Myocyte (in vitro differentiated cells): ENCODE data around the gene STK32B. TPM values are rescaled to one million over a fixed set of nuclear protein-coding genes. Genes with fewer than 3 reads are reported as not detected.
A peak's percentile ranks its signal among the peaks of the same experiment; 100 is the strongest.
"Not testable (repeated sequence)": the region's sequence is repeated elsewhere in the genome, so short reads cannot be mapped to it uniquely, and the experiment has no call there.

Source experiments
- DNase-seq: peaks from one replicate; pipeline ENCODE4 v3.0.0-alpha.2; 2012; ENCODE audit warnings: low read depth
- total RNA-seq: library from RNA; depleted of rRNA; stranded (reverse); fragments of >200 nt; gene quantifications from 2 replicates; pipeline ENCODE4 v1.2.3, GENCODE V29; 2014

STK32B gene
- total RNA-seq, 1 donor from 2014 or later: 0.29 TPM

DNA sequence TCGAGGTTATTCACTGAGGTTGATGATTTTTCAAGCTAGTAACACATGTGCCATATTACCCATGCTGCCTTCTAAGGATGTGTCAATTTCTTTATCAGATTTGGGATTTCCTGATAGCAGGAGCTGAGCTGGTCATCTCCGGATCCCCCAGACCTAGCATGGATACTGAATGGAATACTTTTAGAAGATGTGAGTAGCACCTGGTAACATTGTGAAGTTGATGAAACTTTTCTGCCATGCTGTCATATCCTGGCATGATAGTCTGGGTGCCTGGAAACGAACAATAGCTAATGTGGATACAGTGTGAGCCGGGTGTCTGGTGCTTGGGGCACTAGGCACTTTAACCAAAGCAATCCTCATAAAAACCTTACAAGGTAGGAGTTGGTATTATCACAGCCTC lies 21.1 kb upstream of the STK32B start:
- no peak for DNase-seq

DNA sequence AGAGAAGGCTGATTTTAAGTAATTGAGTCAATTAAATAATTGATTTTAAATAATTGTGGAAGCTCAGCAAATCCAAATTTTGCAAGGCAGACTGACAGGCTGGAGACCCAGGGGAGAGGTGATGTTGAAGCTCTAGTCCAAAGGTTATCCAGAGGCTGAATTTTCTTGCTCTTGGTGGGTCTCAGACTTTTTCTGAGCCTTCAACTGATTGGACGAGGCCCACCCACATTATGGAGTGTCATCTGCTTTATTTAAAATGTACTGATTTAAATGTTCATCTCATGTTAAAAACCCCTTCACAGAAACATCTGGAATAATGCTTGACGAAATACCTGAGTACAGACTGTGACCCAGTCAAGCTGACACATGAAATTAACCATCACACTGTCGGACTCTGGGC lies 20.4 kb upstream of the STK32B start:
- no peak for DNase-seq

DNA sequence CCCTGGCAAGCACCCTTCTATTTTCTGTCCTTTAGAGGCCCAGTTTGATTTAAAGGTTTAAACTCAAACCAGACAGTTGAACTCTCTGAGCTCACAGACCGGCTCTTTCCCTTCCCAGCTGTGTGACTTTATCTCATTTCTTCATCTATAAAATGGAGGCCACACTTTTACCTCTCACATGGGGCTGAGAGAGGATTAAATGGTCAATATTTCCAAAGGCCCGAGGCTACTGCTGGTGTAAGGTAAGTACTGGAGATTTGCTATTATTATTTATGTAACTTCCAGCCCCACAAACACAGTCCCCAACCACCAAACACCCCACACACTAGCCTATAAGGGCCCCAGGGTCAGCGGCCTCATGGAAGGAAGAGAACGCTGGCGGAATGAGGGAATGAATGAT lies 18.5 kb upstream of the STK32B start:
- DNase-seq: no peak

DNA sequence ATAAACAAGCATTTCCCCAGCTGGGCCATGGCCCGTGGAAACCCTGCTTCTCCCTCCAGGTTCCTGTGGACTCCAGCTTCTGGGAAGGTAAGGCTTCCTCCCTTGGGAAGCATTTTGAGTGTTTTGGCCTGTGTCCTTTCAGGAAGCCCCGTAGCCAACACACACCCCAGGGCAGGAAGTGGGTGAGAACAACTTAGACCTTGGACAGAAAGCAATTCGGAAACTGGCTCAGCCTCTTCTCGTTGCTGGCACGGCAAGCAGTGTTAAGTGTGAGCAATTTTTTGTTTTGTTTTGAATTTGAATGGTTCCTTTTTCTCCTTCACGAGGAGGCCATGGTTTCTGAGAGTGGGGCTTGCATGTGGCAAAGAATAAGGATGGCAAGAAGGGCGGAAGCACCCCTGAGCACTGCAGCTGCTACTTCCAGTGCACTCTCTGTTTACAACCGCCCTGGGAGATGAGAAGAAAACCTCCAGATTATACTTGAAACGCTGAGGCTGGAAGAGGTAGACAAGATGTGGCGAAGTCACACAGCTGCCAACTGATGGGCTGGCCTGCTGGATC lies 17.9 kb upstream of the STK32B start:
- DNase-seq: no peak

DNA sequence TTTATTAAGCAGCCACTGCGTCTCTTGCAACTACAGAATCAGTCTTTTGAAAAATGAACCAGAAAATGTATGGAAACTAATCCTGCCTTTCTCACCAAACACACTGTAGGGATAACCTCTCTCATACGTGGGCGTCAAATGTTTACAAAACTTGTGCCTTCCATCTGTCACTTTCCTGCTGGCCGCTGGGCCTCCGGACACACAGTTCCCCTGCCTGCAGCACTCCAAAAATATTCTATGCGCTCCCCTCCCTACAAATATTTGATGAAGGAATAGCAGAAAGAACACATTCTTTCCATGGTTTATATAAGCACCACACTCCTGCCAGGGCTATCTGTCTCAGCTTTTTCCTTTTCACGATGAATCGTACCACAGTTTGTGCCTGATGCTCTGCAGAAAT lies 17.1 kb upstream of the STK32B start:
- no peak for DNase-seq

DNA sequence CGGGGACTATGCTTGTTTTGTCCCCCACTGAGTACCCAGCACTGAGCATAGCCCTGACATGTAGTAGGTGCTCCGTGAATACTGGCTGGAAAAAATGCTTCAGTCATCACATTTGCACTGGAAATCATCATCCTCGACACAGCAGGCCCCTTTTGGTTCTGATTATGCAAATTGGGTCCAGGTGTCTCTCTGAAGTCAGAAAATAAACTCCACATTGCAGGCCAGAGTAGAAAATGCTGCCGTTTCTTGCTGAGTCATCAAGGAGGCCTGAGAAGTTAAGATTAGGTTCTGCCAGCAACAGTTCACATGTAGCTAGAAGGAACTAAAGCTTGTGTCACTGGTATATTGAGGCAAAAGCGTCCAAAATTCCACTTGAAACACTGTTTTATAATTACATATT lies 15.0 kb upstream of the STK32B start:
- DNase-seq: no peak

DNA sequence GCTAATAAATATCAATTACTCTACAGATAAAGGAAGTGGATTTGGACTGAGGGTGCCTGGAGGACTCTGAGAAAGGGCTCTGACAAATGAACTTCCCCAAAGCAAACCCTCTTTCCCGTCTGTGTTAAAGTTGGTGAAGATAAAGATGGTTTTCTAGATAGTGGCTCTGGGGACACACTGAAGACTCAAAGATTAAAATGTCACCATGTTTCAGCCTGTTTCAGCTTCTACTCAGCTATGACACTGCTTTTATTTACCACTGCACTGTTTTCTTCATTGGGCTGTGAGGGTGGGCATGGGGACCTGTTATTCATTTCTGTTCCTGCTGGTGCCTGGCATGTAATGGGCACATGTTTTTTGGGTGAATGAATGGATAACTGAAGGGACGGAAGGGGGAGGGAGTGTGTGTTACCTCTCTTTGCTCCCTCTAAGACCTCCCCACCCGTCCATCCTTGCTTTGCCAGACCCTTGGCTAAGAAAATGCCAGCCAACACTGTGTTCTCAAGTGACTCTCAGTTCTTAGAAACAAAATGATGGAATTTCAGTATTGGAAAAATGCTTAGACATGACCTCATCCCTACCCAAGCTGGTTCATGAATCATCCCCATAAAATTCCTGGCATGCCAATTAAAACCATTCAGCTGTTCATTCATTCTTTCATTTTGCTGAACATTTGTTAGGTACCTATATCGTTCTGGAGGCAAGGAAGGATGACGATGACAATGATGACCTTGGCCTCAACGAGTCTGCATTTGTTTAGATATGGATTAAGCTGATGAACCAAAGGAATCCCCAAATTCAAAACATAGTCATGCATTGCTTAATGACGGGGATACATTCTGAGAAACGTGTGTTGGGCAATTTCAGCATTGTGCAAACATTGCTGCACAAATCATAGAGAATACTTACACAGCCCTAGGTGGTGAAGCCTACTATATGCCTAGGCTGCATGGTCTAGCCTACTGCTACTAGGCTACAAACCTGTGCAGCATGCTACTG lies 13.4 kb upstream of the STK32B start:
- DNase-seq: peak; percentile 75

DNA sequence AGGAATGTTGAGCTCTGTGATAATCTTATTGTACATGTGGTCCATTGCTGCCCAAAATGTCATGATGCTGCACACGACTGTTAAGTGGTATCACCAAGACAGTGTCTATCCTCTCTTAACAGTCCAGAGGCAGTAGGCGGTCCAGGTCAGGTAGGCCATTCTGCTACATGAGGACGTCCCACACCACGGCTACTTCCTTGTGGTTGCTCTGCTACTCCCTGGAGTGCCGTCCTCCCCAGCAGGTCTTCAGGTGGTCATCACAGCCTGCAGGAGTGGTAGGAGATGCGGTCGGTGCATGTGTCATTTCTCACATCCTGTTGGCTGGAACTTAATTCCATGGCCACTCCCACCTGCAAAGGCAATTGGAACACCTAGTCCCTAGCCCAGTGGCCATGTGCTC lies 11.5 kb upstream of the STK32B start:
- no peak for DNase-seq

DNA sequence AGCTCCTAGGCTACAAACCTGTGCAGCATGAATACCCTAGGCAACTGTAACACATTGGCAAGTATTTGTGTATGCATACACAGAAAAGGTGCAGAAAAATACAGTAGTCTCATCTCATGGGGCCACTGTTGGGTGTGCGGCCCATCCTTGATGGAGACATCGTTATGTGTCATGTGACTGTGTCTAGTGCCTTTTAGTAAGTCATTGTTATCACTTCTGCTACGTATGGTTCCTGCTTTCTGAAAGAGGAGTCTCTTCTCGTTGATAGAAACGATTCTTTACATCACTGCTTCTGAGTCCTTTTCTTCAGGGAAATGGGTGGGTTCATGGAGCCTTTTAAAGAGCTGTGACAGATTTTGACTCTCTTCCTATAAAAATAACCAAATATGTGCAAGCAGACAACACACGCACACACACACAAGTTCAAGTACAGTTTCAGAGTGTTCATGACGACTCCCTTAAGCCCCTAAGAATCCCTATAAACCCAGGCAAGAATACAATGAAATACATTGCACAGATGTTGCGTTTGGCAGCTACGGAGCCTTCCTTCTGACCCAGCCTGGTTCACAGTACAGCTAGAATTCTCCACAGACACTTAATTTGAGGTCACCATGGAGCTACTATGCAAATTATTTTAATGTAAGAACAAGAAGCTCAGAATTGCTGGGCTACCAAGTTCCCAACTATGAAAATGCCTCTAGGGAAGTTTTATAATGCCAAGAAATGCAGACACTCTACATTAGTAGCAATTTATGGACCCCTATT lies 10.2 kb upstream of the STK32B start:
- DNase-seq: no peak

DNA sequence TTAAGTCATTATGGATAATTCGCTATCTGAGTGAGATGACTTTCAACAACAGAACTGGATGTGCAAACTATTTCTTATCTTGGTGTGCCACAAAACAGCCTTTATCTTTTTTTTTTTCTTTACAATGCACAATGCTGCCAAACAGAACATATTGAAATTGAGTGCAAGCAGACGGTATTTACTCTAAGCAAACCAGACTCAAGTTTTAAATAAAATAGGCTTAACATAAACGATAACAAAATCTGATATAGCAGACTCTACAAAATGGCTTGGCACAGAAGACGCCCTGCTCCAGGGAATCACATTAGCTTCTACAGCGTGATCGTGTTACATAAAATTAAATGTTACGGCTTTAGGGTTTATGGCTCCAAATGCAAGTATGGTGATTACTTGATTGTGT lies 9.6 kb upstream of the STK32B start:
- DNase-seq: no peak

DNA sequence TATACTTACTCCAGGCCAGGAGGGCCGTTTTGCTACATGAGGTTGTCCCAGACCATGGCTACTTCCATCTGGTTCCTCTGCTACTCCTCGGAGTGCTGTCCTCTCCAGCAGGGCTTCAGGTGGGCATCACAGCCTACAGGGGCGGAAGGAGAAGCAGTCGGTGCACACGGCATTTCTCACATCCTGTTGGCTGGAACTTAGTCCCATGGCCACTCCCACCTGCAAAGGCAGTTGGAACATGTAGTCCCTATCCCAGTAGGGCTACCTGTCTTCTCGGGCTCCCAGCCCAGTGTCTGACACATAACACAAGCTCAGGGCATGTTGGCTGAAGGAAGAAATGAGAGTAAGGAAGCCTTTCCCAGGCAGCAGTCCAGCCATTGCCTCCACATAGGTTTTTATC lies 7.7 kb upstream of the STK32B start:
- no peak for DNase-seq

DNA sequence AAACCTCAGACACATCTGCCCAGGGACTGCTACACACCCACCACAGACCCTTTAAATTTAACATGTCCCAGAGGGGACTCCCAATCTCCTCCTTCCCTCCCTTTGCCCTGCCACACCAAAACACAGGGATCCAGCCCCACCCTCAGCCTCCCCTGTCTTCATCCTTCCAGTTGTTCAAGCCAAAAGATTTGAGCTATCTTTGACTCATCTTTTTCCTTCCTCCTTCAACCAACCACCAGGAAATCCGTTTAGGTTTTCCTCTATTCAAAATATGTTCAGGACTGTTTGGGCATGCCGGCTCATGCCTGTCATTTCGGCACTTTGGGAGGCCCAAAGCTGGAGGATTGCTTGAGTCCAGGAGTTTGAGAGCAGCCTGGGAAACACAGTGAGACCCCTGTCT lies 6.9 kb upstream of the STK32B start:
- no peak for DNase-seq

DNA sequence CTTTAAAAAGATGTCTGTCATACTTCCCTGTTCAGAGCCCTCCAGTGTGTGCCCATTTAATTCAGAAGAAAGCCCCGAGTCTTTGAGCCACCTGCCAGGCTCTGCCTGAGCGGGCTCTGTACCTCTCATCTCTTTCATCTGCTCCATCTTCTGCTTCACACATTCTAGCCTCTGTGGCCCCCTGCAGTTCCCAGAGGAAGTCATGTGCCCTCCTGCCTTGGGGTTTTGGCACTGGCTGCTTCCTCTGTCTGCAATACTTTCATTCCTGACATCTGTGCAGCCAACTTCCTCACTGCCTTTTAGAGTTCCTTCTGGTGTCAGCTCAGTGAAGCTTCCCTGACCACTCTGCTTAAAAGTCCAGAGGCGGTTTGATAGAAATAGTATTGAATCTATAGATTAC lies 6.2 kb upstream of the STK32B start:
- DNase-seq: no peak

DNA sequence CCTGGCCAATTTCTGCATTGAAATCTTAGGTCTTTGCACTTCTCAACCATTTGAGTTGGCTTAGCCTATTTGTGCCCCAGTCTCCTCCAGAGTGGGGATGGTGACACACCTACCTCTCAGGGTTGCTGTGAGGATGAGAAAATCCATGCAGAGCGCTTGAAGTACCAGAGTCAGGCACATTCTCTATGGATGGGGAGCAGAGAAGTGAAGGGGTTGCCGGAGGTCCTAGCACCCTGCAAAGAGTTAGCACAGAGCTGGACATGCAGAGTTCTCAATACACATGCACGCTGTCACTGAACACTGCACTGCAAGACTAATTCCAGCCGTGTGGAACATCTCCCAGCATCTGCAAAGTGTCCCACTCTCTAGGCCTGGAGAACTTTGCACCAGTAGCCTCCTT lies 2.6 kb upstream of the STK32B start:
- no peak for DNase-seq

DNA sequence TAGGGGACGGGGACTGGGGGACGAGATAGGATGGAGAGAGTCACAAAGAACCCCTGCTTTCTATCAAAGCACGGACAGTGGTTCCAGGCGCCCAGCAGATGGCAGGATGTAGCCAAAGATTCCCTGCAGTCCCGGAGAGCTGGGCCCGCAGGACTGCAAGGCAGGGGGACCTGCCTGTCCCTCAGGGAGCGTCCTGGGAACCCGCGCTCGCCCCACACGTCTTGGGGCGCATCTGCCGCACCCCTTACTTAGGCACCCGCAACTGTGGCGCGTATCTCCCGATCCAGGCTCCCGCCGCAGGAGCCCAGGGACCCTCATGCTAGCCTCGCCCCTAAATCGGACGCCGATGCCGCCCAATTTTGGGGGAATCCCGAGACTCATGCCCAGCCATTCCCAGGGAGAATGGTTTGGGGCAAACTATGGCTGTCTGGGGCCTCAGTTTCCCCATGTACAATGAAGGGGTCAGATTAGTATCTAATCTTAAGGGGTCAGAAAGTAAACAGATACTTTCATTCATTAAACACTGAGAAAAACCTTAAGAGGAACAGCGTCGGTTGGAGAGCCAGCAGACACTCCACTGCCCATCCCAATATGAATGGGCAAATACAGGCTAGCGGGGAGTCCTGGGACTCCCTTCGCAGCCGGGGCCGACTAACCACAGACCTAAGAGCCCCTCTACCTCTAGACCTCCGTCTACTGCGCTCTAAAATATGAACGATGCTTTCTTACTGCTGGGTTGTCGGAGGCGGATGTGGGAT lies 581 bp upstream of the STK32B start:
- peak; percentile 78 for DNase-seq

DNA sequence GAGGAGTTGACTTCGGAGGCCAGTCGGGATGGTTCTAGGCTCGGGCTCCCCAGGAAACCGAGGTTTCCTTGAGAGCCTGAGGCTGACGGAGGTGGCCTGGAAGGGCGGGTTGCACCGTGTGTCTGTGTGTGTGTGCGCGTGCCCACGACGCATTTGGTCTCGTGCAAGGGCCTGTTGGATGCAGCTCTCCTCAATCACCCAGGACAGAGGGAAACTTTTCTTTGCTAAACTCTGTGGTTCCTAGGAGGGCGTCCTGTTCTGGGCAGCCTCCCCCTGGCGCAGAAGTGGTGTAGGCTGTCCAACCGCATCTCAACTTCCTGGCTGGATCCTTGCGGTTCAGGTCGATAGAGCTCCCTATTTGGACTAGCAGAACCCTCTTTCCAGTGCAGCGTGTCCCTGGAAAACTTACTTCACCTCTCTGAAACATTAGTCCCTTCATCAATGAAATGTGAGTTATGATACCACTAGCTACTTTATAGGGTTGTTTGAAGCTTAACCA lies 973 bp downstream of the STK32B start:
- DNase-seq: no peak

DNA sequence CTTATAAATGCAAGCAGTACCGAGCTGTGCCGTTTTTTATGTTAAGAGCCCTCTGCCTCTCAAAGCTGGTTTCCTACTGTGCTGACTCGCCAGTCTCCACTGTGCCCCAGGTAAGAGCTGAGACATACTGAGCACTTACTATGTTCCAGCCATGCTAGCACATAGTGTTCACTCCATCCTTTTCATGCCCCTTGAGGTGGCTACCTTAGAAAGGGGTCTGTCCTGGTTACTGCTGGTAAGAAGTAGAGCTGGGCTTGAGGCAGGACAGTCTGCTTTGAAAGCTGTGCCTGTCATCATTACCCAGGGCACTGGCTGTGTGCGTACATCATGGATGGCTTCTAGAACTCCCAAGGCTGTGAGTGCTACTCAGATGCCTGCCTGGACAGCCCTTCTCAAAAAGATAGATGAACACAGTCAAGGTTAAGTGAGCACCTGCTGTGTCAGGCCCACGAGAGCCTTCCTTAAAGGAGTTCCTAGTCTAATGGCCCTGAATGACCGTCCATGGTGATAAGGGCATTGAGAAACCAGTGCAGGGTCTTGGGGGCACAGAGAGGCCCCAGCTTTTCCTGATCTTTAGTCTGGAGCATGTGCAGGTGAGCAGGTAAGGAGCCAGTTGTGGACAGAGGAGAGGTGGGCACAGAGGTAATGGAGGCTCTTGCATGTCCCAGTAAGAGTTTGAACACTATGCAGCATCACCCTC lies 1.6 kb downstream of the STK32B start:
- no peak for DNase-seq

DNA sequence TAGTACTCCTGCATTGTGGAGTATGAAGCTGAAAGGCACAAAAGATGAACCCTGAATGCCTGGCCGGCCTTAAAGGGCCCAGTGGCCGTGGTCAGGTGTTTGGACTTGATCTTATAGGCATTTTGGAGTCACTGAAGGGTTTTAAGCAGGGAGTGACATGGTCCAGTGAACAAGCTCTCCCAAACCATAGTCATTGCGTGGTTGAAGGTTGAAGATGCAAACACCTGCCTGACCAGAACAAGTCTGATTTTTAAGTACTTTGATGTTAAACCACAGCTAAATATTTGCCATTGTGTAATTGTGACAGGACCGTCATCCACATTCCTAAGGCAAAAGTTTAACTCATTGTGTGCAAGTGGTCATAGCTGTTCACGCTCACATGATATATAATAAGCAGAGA lies 3.3 kb downstream of the STK32B start:
- DNase-seq: no peak

DNA sequence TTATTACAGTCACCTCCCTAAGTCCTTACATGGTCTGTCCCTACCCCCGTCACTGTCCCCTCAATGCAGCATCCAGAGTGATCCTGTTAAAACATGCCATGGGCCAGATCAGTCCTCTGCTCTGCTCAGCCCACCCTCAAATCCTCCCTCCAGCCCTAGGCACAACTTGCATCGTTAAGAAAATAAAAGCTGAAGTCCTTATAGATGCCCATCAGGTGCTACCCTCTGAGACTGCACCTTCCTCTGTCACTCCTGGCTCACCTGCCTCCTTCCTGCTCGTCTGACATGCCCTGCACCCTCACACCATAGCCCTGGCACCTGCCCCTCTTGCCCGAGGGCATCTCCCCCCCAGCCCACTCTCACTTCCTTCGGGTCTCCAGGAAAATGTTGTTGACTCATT lies 4.1 kb downstream of the STK32B start:
- no peak for DNase-seq

DNA sequence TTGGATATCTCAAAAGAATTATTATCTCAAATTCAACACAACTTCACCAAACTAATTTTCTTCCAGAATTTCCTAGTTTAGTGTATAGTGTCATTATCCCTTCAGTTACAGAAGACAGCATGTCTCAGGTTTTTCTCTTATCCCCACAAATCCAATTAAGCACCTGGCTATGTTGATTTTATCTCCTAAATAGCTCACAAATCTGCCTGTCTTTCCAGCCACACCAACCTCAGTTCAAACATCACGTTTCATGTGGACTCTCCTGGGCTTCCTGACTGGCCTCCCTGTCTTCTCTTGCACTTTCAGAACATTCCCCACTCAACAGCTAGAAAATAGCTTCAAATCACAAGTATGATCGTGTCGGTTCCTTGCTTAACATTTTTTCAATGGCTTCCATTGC lies 14.8 kb downstream of the STK32B start:
- DNase-seq: no peak

DNA sequence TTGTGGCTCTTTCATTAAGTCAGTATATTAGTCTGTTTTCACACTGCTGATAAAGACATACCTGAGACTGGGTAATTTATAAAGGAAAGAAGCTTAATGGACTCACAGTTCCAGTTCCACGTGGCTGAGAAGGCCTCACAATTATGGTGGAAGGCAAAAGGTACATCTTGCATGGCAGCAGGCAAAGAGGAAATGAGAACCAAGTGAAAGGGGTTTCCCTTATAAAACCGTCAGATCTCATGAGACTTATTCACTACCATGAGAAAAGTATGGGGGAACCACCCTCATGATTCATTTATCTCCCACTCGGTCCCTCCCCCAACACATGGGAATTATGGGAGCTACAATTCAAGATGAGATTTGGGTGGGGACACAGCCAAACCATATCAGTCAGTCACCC lies 15.7 kb downstream of the STK32B start:
- not testable (repeated sequence) for DNase-seq
